ENCODE results near the gene PNLIPRP1.

PNLIPRP1 gene

DNA sequence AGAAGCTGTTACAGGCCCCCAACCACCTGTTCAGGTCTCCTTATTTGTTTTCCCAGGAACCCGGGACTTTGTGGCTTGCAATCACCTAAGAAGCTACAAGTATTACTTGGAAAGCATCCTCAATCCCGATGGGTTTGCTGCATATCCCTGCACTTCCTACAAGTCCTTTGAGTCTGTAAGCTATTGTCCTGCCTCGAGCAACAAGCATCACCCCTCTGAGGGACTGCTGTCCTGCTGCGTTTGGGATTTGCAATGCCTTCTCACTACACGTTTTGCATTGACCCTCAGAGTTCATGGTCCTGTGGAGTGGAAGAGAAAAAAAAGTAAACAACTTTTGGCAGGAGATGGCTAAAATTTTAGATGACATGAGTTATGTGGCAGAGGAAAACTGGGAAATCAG is 9.2 kb downstream of the PNLIPRP1 start:
- no peak for DNase-seq (ENCODE audit: low read depth)

DNA sequence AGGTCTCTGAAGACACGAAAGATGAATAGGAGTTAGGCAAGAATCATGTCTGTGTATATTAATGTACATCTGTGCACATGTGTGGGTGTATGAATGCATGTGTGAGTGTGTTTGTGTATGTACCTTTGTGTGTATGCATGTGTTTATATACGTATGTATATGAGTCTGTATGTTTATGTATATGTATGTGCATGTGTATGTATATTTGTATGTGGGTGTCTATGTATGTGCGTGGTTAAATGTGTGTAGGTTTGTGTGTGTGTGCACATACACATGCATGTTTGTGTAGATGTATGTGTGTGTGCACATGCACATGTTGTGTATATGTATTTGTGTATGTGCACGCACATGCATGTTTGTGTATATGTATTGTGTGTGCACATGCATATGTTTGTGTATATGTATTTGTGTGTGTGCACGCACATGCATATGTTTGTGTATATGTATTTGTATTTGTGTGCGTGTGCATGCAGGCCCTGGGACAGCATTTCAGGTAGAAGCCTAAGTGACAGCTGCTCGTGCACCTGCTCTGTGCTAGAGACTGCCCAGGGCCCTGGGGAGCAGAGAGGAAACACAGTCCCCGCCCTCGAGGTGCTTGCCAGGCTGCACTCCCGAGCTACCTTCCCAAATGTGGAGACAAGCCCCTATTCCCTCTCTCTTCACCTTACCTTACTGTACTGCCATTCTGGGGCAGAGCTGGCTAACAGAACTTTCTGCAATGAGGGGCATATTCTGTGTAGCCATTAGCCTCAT is 12.1 kb downstream of the PNLIPRP1 start:
- no peak for DNase-seq (ENCODE audit: low read depth)

DNA sequence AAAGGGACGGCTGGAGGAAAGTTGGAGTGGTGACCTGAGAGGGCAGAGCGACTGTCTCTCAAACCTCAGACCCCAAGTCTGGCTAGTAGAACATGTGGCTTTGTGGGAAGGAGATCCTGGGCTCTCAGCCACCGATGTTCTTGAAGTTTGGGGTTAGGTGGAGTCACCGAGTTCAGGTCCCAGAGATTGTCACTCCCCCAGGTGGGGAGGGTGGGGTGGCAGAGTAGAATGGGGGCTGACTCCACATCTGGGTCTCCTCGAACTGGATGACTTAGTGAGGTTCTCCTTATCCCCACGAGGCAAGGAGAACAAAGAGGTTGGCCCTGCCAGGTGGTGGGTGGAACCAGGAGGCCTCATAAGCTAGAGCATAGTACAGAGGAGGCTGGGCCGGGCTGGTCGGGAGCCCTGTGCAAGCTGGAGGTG is 15.3 kb downstream of the PNLIPRP1 start:
- DNase-seq (ENCODE audit: low read depth): no peak

DNA sequence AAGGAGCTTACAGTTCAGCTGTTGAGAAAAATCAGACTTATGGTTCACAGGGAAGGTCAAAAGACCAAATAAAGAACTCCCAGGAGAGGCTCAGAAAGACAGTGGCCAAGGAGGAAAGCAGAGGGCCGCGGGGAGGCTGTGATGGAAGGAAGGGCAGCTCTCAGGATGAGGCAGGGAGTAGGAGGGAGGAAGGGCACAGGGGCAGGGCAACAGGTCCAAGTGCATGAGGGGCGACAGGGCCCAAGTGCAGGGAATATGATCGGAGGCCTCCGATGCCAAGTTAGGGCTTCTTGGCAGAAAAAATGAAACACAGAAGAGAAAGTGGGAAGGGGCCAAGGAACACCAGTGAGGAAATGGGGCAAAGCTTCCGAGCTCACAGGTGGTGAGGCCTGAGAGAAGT is 16.6 kb downstream of the PNLIPRP1 start:
- no peak for DNase-seq (ENCODE audit: low read depth)

DNA sequence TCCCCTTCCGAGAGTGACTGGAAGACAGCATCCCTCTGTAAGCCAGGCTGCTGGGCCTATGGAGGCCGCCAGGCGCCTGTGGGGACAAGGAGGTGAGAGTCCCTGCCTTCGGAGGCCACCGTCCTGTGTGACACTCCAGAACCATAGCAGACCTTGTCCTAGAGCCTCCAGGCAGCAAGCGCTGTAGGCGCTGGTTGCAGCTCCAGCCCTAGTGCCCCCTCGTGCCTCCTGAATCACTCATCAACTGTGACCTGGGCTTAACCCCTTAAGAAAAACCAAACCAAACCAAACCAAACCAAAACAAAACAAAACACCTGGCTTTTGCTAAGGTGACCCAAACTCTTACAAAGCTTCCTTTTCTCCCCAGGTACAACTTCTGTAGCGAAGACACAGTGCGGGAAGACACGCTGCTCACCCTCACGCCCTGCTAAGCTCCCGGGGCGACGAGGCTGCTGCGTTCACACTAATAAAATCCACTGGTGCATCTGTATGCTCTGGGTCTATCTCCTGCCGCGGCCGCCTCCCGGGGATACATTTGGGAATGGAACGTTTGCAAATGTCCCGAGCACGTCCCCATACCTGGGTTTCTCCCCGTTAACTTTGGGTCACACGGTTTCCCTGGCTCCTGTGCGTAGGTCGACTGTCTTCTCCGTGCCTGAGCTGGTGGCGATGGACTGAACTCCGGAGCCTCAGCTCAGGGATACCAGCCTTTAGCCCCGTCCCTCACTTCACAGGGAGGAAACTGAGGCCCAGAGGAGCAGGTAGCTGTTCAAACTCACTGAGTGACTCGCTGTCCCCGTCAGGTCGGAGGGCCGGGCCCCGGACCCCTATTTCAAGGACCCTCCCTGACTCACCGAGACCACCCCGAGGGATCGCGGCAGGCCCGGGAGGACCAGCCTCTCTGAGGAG is 18.2 kb downstream of the PNLIPRP1 start:
- DNase-seq (ENCODE audit: low read depth): no peak

DNA sequence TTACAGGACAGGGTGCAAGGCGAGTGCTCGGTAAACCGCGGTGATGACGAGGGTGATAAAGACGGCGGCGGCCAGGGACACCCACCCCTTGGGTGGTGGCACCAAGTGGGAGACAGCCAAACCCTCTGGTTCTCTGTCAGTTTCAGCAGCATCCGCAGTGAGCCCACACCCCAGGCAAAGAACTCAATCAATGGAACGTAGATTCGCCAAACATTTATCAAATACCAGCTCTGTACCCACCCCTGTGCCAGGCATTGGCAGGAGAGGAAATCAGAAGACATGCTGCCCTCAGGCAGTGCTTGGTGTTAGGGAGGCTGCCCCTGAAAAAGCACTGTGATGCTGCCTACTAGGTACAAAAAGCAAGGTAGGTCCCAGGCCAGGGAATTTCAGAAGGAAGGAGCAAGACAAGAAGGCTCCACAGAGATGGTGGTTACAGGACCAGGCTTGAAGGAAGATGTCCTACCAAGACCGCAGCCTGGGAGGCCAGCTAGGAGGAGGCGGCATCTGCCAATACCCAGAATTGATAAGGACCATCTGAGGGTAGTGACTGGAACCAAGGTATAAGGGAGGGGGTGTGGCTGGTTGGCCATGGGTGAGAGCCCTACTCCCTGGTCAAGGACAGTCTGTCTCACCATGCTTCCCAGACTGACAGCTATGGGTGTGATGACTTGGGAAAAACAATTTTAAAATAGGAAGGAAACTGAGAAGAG is 19.8 kb downstream of the PNLIPRP1 start:
- no peak for DNase-seq (ENCODE audit: low read depth)

DNA sequence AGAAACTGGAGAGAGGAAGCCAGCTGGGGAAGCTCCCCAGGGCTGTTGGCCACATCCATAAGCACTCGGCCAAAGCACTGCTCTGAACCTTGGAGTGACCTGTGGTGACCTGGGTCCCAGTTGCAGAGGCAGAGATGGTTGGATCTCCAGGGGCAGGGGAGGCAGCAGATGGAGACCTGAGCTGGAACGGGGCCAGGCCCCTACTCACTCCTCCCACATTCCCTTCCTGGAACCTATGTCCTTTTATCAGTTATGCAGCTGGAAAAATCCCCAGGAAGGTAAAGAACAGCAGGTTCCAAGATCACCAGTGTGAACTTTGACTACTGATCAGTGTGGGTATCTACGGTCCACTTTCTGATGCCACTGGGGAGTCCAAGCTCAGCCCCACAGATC is 20.4 kb downstream of the PNLIPRP1 start:
- DNase-seq (ENCODE audit: low read depth): no peak

DNA sequence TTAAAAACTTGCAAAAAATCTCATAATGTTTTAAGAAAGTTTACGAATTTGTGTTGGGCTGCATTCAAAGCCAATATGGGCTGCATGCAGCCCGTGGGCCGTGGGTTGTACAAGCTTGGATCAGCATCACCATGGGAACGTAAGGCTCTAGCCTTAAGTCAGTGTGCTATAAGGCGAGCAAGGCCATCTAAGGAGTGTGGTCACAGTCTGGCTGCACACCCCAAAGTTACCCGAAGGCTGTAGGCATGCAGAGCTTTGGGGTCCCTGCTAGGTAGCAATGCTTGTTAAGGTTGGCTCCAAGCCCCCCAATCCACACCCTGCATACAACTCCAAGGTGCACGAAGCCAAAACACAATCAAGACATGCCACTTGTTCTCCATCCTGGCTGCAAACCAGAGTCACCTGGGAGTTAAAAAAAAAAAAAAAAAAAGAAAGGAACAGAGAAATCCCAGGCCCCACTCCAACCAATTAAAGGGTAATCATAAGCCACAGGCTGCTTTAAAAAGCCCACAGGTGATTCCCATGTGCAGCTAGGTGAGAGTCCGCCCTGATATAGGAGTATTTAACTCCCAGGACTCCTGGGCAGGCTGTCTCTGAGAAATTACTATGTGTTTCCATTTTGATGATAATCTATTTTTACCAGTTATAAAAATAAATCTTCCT is 21.5 kb downstream of the PNLIPRP1 start:
- DNase-seq (ENCODE audit: low read depth): no peak

DNA sequence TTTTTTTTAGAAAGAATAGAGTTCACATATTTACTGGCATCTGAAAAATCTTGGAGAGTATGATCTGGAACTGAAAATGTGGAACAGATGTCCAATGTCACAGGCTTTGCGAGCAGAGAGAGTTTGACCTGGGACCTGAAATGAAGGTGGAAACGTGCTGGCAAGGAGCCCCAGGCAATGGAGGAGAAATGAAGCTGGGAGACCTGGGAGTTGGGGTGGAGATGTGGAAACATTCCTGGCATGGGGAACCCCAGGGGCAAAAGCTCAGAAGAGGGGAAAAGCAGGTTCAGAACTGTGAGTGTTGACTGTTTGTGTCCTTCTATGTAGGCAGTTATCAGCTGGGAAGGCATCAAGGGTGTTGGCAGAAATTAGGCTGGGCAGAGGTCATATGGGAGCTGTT is 22.7 kb downstream of the PNLIPRP1 start:
- DNase-seq (ENCODE audit: low read depth): no peak

DNA sequence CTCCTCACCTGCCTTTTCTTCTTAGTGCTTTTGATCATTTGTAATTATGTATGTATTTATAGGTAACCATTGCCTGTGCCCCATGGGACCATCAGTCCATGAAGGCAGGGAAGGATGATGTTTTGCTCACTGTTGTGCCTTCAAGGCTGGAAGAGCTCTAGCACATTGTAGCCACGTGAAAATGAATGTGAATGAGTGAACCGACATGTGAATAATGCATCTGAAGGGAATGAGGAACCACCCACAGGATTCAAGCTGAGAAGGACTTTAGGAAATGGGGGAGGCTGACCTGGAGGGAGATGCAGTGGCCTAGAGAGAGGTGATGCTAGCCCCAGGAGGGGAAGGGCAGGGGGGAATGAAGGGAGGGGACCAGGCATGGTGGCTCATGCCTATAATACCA is 24.0 kb downstream of the PNLIPRP1 start:
- DNase-seq (ENCODE audit: low read depth): no peak

DNA sequence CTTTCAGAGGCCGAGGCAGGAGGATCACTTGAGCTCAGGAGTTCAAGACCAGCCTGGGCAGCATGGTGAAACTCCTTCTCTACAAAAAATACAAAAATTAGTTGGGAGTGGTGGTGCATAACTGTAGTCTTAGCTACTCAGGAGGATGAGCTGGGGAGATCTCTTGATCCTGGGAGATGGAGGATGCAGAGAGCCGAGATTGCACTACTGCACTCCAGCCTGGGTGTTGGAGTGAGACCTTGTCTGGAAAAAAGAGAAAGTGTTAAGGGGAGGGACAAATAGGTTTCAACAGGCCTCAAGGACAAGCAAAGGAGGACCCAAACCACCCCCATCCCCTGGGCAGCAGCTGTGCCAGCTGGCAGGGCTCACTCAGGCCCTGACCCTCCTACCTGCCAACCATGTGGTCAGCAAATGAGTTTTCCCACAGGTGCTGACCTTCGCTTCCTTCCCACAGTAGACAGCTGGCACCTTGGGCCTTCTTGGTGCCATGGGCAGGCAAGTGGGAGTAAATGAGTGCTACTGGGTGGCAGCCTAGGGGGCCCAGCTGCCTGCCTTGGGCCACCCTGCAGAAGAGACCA is 24.5 kb downstream of the PNLIPRP1 start:
- no peak for DNase-seq (ENCODE audit: low read depth)

DNA sequence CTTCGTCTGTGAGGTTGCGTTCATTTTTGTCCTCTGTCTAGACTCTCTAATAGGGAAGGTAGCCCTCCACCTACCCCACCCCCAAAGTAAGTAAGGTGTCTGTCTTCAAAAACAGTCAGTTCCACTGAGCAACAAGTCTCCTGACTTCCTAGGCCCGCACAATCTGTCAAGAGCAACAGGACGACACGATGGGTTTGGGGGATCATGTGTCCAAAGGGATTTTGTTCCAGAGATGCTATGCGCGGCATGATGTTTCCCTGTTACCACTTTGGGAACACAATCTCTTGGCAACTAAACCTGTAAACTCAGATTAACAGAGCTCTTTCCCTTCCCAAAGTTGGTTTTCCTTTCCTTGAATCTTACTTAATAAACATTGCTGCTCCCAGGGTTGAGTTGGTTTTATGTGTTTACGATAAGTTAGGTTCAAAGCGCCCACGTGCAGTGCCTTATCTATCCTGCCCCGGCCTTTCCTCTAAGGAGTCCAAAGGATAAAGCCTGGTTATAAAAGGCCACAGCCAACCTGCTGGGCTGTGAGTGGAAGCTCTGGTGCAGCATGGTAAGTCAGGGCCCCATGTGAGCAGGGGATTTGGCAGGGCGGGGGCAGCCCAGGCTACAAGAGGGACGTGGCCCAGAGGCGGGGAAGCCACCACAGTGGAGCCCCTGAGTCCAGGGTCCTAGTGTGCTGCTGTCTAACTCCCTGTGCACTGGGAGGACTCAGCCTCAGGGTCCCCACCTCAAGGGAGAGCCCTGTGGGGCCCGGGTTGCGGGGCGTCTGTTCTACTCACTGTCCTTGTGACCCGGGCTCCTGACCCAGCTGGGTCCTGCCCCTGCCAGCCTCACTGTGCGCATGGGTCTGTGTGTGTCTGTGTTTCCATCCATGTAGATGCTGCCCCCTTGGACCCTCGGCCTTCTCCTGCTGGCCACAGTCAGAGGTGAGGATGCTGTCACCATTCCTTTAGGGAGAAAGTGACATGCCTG is 30.0 kb downstream of the PNLIPRP1 start, which contains the start of gene PNLIPRP2:
TSS of gene PNLIPRP2 (plus strand) at position 531 of the 978 bp plus-strand sequence.
- no peak for DNase-seq (ENCODE audit: low read depth)

DNA sequence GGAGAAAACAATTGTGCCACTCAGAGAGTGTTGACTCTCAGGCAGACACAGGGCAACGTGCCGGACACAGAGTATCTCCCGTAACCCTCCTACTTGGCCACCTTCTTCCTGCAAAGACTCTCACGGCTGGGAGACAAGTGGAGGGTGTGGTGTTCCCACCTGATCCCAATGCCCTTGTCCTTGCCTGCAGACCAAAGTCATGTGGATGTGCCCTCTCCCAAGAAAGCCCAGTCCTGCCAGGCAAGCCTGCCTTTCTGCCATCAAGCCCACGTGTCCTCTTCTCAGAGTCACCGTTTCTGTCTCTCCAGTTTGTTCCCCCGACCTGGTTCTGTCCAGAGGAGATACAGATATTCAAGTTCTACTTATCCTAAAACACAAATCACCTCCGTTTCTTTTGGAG is 30.7 kb downstream of the PNLIPRP1 start:
- DNase-seq (ENCODE audit: low read depth): no peak

DNA sequence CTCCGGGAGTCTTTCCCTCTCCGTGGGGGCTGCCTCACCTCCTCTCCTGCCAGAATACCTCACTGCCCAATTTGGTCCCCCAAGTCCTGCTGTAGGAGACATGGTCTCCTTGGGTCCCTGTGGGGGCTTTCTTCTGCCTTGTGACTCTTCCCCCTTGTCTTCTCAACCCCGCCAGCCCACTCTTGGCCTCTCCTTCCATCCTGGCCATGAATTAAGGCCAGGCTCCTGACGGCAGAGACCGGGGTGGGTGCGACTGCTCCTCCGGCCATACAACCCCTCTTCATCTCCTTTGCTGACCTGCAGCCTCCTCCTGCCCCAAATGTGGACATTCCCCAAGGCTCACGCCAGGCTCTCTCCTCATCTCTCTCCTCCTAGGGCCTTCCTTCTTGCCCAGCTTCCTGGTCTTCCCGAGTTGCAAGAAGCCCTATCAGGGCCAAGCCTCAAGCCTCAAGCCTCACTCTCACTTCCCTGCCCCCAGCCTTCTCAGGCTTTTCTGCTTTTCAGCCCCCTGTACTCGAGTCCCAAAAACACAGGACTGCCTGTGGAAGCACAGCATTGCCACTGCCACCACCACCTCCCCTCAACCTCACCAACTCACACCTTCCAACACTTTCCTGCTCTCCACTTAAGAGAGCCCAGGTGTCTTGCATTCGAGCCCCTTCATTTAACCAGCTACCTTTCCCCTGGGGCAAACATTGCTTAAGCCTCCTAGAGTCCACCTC is 31.3 kb downstream of the PNLIPRP1 start:
- DNase-seq (ENCODE audit: low read depth): no peak

DNA sequence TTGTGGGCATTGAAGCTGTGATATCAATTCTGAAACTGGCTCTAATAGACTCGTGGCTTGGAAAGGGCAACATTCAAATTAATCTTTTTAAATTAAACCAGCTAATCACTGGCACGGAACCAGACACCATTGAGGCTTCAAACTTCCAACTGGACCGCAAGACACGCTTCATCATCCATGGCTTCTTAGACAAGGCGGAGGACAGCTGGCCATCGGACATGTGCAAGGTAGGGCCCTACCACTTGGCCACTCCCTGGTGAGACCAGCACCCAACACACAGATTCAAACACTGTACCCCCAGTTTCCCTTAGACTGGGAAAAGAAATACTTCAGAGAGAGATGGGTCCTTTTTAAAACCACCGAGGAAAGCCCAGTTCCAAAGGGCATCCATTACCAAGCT is 35.1 kb downstream of the PNLIPRP1 start:
- no peak for DNase-seq (ENCODE audit: low read depth)

DNA sequence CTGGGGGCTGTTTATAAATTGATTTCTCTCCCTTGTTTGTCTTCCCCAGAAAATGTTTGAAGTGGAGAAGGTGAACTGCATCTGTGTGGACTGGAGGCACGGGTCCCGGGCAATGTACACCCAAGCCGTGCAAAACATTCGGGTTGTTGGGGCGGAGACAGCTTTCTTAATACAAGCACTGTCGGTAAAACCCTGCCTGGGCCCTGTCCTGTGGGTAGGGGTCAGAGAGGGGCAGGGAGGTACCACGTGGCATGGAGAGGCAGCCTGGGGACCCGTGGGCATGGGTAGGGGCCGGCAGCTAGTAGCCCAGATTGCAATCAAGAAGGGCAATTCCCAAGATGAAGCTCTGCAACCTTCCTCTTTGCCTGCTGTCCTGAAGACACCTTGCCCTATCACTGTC is 36.1 kb downstream of the PNLIPRP1 start:
- no peak for DNase-seq (ENCODE audit: low read depth)

DNA sequence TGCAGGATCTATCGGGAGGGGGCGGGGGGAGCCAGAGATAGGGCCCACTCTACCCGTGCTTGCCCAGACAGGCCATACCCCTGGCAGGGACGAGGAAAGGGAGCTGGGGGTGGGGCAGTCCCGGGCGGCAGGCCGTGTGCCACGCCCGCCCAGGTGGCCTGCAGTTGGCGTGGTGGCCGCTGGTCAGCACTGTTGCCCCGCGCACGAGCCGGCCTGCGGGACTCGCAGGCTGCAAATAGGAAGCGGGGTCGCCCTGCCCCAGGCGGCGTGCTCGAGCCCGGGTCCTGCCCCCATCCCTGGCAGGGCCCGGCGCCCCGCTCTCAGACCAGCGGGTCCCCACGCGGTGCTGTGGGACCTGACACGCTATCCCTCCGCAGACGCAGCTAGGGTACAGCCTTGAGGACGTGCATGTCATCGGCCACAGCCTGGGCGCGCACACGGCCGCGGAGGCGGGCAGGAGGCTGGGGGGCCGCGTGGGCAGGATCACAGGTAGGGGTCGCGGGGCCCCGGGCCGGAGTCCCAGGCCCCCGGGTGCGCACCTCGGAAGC is 36.7 kb downstream of the PNLIPRP1 start:
- DNase-seq (ENCODE audit: low read depth): no peak

DNA sequence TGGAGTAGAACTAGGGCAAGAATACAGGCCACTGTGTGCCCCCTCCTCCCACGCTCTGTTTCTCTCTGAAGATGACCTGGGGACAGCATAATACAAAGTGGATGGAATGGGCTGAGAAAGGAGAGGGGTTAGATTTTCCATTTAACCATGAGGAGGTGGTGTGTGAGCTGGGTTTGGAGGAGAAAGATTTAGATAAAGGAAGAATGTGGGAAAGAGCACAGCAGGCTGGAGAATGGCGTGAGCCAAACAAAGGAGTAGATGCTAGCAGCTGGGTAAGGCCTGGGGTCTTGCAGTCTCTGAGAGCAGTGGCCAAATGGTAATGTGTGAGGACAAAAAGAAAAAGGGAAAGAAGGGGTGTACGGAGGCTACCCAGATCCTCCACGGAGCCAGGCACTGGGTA is 38.6 kb downstream of the PNLIPRP1 start:
- DNase-seq (ENCODE audit: low read depth): no peak

DNA sequence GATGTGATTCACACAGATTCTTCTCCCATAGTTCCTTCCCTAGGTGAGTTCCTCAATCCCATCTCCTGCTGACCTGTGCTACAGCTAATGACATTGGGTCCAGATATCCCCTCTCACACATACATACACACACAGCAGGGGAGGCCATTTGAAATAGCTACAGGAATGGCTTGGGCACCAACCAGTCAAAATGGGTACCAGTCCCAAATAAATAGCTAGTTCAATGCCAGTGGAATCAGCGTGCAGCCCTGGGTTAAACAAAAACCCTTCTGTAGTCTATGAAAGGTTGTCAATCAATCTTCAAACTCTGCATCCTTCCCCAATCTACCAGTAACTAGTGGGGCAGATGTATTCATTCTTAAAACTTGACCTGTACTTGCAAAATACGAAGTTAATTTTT is 39.3 kb downstream of the PNLIPRP1 start:
- no peak for DNase-seq (ENCODE audit: low read depth)
